Endothelial cell of umbilical vein (primary cell): ENCODE data around the gene CPNE2.

ENCODE experiments used
- CTCF ChIP-seq, 2 donors: IDR thresholded peaks; 1 replicate in 1 of 2; 2 replicates in 1 of 2; pipeline ENCODE4 v1.5.1; 2011; ENCODE audit warnings: low read length in 2 of 2, mild to moderate bottlenecking in 2 of 2, moderate library complexity in 2 of 2, control low read depth in 1 of 2, inconsistent platforms in 1 of 2, low read depth in 1 of 2; ENCODE audit not compliant: insufficient read depth in 1 of 2; ENCODE audit errors: extremely low read depth in 1 of 2
- EZH2 ChIP-seq: IDR thresholded peaks from 2 replicates; pipeline ENCODE4 v1.6.1; 2012; ENCODE audit warnings: borderline replicate concordance, low read depth, mild to moderate bottlenecking, moderate library complexity, low read length, inconsistent platforms; ENCODE audit not compliant: severe bottlenecking
- MYC ChIP-seq: IDR thresholded peaks from one replicate; pipeline ENCODE4 v1.6.1; 2011; ENCODE audit warnings: mild to moderate bottlenecking, low read depth, low read length

- TF ChIP-seq MYC = no peak
- TF ChIP-seq CTCF (IDR thresholded peaks at IDR 0.05; ENCODE audit: extremely low read depth in 1 of 2, insufficient read depth in 1 of 2, low read depth in 1 of 2, low read length in 2 of 2) = no peak
- TF ChIP-seq EZH2 = no peak
Observed at GRCh38 chr16:57157533-57157932, 65.2 kb downstream of the CPNE2 start.
